HG03066 (cell line): ENCODE results near the gene BRCC3.
"Not testable (repeated sequence)": the region's sequence is repeated elsewhere in the genome, so short reads cannot be mapped to it uniquely, and the experiment has no call there.

Source experiments
- ATAC-seq: cut with Tn5 transposase; IDR thresholded peaks from one replicate; pipeline ENCODE4 v1.9.1; 2021; ENCODE audit warnings: low read depth; ENCODE audit not compliant: unreplicated experiment

Gene BRCC3

DNA sequence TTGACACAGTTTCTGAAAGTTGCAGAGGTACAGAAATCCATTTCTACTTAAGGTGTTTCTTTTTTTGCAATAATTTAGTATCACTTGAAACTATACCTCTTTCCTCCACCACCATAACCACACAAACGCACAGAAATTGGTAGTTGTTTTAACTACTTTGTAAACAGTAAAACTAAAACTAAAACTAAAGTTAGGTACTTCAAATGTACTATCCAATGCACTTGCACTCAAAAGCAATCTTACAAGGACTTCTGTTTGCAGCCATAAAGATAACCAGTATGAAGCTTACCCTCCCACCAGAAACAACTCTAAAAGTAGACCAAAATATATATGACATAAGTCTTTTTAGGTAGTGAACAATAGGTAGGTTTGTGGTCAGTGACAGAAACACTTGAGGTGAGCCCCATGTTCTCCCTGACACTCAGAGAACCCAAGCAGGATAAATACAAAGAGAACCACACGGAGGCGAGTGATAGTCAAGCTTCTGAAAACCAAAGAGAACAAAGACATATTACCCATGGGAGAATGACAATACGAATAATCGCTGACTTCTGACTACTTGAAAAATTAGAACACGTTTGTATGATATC is 72.7 kb downstream of the BRCC3 start:
- no peak for ATAC-seq

DNA sequence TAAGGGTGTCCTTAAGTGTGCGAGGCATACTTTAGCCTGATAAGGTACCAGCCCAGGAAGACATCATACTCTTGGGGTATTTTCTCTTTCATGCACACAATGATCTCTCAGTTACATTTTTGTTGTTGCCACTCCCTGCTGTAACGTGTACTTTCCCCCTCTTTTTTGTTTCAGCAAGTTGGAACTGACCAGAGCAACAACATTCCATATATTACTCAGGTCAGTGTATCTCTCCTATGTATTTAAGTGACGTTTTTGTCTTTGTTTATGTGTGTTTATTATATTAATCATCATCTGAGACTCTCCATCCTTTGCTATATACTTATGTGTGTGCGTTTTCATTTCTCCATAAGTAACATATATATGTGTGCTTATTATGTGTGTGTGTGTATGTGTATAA is 73.6 kb downstream of the BRCC3 start:
- ATAC-seq, result no peak

DNA sequence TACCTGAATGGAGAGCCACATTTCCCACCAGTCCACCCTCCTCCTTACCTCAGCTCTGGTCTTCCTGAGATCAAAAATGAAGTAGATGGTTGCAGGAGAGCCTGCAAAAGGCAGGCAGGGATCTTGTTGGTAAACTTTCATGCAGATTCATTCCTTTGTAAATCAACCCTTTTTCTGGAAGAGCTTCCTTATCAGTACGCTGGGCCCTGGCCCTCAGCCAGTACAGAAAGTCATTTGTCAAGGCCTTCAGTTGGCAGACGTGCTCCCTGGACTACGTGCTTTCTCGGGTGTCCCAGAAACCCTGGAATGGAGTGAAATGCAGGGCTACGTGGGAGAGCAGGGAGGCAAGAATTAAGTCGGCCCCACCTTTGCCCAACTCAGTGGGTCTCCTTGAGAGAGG is 76.3 kb downstream of the BRCC3 start:
- ATAC-seq, result not testable (repeated sequence)

DNA sequence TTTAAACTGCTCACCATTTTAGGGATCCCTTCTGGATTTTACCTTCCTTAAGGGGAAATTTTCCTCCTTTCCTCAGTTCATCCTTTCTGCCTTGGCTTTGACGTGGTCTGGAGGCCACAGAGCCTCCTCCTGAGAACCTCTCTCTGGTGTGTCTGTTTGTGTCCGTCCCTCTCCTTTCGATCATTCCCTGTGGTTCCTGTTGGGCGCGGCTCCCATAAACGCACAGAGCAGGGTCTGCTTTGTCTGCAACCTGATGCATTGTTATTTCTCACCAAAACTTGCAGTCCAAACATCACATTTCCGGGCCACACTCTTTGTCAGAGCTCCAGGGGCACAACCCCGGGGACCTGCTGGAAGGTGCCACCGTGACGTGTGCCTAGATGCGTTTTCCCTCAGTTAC is 76.9 kb downstream of the BRCC3 start:
- not testable (repeated sequence) for ATAC-seq

DNA sequence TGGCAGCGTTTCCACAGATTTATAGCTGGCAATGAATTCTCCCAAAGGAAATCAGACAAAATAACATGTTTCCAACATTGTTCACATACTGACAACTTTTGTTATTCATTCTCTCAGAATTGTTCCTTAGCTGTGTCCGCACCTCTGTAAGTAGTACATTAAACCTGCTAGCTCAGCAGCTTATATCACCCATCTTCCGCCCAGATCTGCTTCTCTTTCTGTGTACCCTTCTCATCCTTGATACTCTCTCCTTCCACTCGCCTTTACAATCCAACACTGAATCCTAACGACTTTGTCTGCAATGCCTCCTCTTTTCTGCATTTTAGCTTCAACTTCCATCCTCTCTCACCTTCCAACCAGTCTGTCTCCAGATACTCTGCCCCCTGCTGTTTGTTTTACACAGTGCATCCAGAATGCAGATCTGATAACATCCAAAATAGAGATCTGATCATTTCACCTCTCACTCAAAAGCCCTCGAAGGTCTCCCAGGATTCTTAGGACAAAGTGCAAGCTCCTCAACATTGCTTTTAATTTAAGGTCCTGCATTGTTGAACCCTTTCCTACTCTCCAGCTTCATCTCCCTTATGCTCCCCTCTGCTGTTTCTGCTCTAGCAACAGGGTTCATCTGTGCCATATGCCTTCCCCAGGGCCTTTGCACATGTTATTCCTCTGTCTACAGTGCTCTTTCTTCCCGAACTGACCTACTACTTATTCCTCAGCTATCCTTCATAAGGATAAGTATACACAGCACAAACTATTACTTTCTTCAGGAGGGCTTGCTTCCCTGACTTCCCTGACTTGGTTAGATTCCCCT is 77.6 kb downstream of the BRCC3 start:
- ATAC-seq, result no peak

DNA sequence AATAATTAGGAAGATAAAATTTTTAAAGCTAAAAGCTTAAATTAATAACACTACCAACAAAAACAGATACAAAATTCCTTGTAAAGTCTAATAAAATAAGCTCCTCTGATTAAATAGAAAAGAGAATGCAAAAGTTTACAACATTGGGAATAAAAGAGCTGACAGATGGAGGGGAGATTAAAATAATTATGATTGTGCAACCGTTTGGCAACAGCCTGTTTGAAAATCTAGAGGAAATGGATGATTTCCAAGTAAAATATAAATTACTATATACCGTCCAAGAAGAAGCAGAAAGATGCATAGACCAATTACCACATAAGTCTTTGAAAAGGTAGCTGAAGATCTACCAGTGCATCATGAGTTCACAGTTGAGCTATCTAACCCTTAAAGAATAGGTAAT is 98.6 kb downstream of the BRCC3 start:
- no peak for ATAC-seq
